SU-DHL-6 (cell line): Measurements from ENCODE around the gene ATP11A.

Experiments
- H2AFZ ChIP-seq: fragments of 200-600 bp; sonication (generic); 2 replicates; pipeline ENCODE4 v1.6.1; 2014; ENCODE audit warnings: low read depth, mild to moderate bottlenecking, moderate library complexity, mixed read lengths, antibody characterized with exemption, low read length; ENCODE audit not compliant: severe bottlenecking
- H3F3A ChIP-seq: fragments of 200-600 bp; shearing (Covaris generic); 2 replicates; pipeline ENCODE4 v1.6.0; 2016; ENCODE audit warnings: antibody characterized with exemption, mild to moderate bottlenecking; ENCODE audit not compliant: insufficient read depth
- H3K27ac ChIP-seq: fragments of 200-600 bp; sonication (generic); 2 replicates; pipeline ENCODE4 v1.5.1; 2016; ENCODE audit warnings: low read depth, mild to moderate bottlenecking, low read length, moderate library complexity, mixed read lengths
- H3K27me3 ChIP-seq: fragments of 200-600 bp; sonication (generic), shearing (Covaris generic); 2 replicates; pipeline ENCODE4 v1.6.0; 2014; ENCODE audit warnings: mild to moderate bottlenecking, low read length
- H3K36me3 ChIP-seq: fragments of 200-600 bp; sonication (generic); 2 replicates; pipeline ENCODE4 v1.6.1; 2014; ENCODE audit warnings: mild to moderate bottlenecking, low read length, mixed read lengths
- H3K4me2 ChIP-seq: fragments of 300-600, 200-600 bp; shearing (Covaris generic), sonication (generic); 2 replicates; pipeline ENCODE4 v1.6.0; 2014; ENCODE audit warnings: low read length, low read depth, mild to moderate bottlenecking; ENCODE audit not compliant: poor library complexity, severe bottlenecking
- H3K4me3 ChIP-seq: fragments of 200-600 bp; sonication (generic); 2 replicates; pipeline ENCODE4 v1.5.1; 2014; ENCODE audit warnings: antibody characterized with exemption, low read length, mild to moderate bottlenecking, mixed read lengths; ENCODE audit not compliant: insufficient read depth, poor library complexity, severe bottlenecking
- H3K79me2 ChIP-seq: fragments of 200-600 bp; sonication (generic); 2 replicates; pipeline ENCODE4 v1.6.1; 2014; ENCODE audit warnings: mild to moderate bottlenecking, low read length, moderate library complexity; ENCODE audit not compliant: insufficient read depth
- H3K9ac ChIP-seq: fragments of 200-600 bp; sonication (generic); 2 replicates; pipeline ENCODE4 v1.7.0; 2014; ENCODE audit warnings: mild to moderate bottlenecking, low read length
- H3K9me2 ChIP-seq: fragments of 200-600 bp; sonication (generic); replicated peaks from 2 replicates; pipeline ENCODE4 v1.6.1; 2014; ENCODE audit warnings: low read length; ENCODE audit not compliant: insufficient read depth
- H3K9me3 ChIP-seq: fragments of 200-600 bp; sonication (generic); 2 replicates; pipeline ENCODE4 v1.6.1; 2014; ENCODE audit warnings: low read length, mixed read lengths; ENCODE audit not compliant: insufficient read depth
- H4K20me1 ChIP-seq: fragments of 200-600 bp; sonication (generic); 2 replicates; pipeline ENCODE4 v1.6.1; 2014; ENCODE audit warnings: low read depth, mild to moderate bottlenecking, antibody characterized with exemption, low read length, moderate library complexity, mixed read lengths
- EZH2phosphoT487 ChIP-seq: fragments of 200-600 bp; sonication (generic), shearing (Covaris generic); conservative IDR thresholded peaks from 2 replicates; pipeline ENCODE4 v1.6.1; 2018; ENCODE audit warnings: mild to moderate bottlenecking, antibody characterized with exemption, low read length, moderate library complexity, mixed read lengths
- TF ChIP-seq, protein P1 (sequence below): fragments of 200-600 bp; sonication (generic); IDR thresholded peaks from one replicate; pipeline ENCODE4 v1.5.1; 2017; ENCODE audit warnings: antibody characterized with exemption, mild to moderate bottlenecking, low read length, moderate library complexity; ENCODE audit not compliant: insufficient read depth, poor library complexity, severe bottlenecking

The ATP11A gene

DNA sequence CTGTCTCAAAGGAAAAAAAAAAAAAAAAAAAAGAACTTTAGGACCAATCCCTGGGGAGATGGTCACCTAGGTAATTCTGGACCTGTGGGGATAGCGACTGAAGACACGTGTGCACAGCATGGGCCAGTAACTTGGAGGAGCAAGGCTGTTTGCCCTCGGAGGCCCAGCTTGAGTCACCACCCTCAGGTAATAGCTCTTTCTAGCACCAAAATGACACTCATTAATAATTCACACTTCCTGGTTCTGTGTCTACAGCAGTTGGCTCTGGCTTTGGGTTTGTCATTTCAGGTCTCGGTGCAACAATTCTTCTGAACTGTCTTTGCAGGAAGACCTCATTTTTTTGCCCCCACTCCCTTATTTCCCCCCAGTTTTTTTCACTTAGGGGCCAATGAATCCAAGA, 3.9 kb upstream of the ATP11A start:
- Histone ChIP-seq H3K9ac (no peak overlapping the region), H3K27ac (no peak overlapping the region), H3K79me2 (no peaks in the 10 kb centered on the region), H4K20me1 (no peaks in the 10 kb centered on the region), H3K27me3 (no peaks in the 10 kb centered on the region), H3K4me2 (no peak overlapping the region), H3K36me3 (no peaks in the 10 kb centered on the region), H3K4me3 (no peak overlapping the region), H3K9me2 (no peaks in the 10 kb centered on the region), H3F3A (peaks cover 10% of the 10 kb centered on the region), H2AFZ (no peak overlapping the region), H3K9me3 (no peaks in the 10 kb centered on the region)
- TF ChIP-seq, protein P1, sequence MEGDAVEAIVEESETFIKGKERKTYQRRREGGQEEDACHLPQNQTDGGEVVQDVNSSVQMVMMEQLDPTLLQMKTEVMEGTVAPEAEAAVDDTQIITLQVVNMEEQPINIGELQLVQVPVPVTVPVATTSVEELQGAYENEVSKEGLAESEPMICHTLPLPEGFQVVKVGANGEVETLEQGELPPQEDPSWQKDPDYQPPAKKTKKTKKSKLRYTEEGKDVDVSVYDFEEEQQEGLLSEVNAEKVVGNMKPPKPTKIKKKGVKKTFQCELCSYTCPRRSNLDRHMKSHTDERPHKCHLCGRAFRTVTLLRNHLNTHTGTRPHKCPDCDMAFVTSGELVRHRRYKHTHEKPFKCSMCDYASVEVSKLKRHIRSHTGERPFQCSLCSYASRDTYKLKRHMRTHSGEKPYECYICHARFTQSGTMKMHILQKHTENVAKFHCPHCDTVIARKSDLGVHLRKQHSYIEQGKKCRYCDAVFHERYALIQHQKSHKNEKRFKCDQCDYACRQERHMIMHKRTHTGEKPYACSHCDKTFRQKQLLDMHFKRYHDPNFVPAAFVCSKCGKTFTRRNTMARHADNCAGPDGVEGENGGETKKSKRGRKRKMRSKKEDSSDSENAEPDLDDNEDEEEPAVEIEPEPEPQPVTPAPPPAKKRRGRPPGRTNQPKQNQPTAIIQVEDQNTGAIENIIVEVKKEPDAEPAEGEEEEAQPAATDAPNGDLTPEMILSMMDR, result no peak
- no peak for TF ChIP-seq EZH2phosphoT487

DNA sequence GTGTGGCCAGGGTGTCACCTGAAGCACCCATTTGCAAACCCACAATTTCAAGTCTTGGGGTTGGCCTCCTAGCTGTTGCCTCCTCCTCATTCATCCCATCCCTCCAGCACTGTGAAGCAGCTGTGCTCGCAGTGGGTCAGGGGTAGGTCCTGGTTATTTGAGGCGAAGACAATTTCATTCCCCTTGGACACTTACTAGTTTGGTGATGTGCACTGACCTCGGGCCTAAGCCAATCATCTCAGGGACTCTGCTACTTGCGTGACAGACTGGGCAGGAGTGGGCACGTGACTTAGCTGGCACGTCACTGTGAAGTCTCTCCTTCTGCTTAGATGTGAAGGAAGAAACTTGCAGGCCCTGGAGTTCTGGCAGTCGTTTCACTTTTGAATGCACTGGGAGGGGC, 3.5 kb upstream of the ATP11A start:
- Histone ChIP-seq H3K27ac (no peak overlapping the region), H4K20me1 (no peaks in the 10 kb centered on the region), H3F3A (peaks cover 10% of the 10 kb centered on the region), H2AFZ (no peak overlapping the region), H3K27me3 (no peaks in the 10 kb centered on the region), H3K9me3 (no peaks in the 10 kb centered on the region), H3K36me3 (no peaks in the 10 kb centered on the region), H3K4me3 (no peak overlapping the region), H3K79me2 (no peaks in the 10 kb centered on the region), H3K9ac (no peak overlapping the region), H3K4me2 (no peak overlapping the region), H3K9me2 (no peaks in the 10 kb centered on the region)
- TF ChIP-seq, protein P1, result no peak
- TF ChIP-seq EZH2phosphoT487, result no peak

DNA sequence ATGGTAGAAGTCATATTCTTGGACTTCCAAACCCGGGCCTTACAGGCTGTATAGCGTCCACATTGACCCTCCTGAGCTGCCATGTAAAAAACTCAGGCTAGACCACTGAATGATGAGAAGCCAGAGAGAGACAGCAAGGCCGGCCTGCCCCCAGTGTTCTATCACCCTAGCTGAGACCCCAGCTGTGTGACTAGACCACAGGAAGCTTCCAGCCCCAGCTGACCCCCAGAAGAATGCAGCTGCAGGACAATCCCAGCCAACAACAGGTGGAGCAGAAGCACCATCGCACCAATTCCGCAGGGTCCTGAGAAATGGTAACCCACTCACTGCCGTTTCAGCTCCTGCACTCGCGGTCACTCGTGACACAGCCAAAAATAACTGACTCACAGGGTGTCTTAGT, 2.9 kb upstream of the ATP11A start:
- H3K9me3 ChIP-seq, result no peaks in the 10 kb centered on the region
- no peaks in the 10 kb centered on the region for H4K20me1 ChIP-seq
- no peaks in the 10 kb centered on the region for H3K79me2 ChIP-seq
- no peak overlapping the region for H3K4me3 ChIP-seq
- H3K9me2 ChIP-seq, result no peaks in the 10 kb centered on the region
- H3K27ac ChIP-seq, result no peak overlapping the region
- no peak for TF ChIP-seq EZH2phosphoT487
- TF ChIP-seq, protein P1, result no peak
- H3K4me2 ChIP-seq, result no peak overlapping the region
- no peaks in the 10 kb centered on the region for H3K27me3 ChIP-seq
- H2AFZ ChIP-seq, result no peak overlapping the region
- no peak overlapping the region for H3K9ac ChIP-seq
- H3K36me3 ChIP-seq, result no peaks in the 10 kb centered on the region
- H3F3A ChIP-seq, result peaks cover 10% of the 10 kb centered on the region
